Measurements from ENCODE around the gene MAP2. TPM values are rescaled to one million over a fixed set of nuclear protein-coding genes. Genes with fewer than 3 reads are reported as not detected.
A peak's percentile ranks its signal among the peaks of the same experiment; 100 is the strongest.
"Not testable (repeated sequence)": the region's sequence is repeated elsewhere in the genome, so short reads cannot be mapped to it uniquely, and the experiment has no call there.

Gene MAP2
- total and polyA plus RNA-seq, 5 experiments from 2014 or later: 0.26 to 0.47 TPM; not detected in 3

DNA sequence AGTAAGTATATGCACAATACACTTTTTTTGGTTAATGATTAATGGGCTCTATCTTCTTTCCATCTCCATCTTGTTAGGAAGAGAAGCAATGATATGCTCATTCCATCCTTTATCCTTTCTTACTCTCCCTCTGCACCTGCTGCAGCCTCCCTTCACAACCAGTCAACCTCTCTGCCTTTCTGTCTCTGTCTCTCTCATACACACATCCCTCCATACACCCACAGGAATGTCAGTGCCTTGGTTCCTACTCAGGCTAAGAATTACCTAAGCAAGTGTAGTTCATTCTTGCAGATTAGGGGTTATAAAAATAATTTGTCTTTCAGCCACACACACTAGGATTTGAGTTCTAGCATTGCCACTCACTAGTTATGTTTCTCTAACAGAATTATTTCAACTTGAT lies 45.6 kb downstream of the MAP2 start:
- H3K27me3 Mint-ChIP-seq: peaks cover 0 to 13% (median 6%) of the 10 kb centered on the region in 5 donors
- no peak for ATAC-seq
- peaks cover 0 to 7% (median 0%) of the 10 kb centered on the region in 9 donors for H3K9me3 Mint-ChIP-seq
- no peaks in the 10 kb centered on the region for H3K4me1 Mint-ChIP-seq
- H3K27ac Mint-ChIP-seq: no peak overlapping the region
- POLR2A ChIA-PET: no interaction called here
- no peaks in the 10 kb centered on the region for H3K36me3 Mint-ChIP-seq
- DNase-seq: no peak
- H3K4me3 Mint-ChIP-seq: no peak overlapping the region

DNA sequence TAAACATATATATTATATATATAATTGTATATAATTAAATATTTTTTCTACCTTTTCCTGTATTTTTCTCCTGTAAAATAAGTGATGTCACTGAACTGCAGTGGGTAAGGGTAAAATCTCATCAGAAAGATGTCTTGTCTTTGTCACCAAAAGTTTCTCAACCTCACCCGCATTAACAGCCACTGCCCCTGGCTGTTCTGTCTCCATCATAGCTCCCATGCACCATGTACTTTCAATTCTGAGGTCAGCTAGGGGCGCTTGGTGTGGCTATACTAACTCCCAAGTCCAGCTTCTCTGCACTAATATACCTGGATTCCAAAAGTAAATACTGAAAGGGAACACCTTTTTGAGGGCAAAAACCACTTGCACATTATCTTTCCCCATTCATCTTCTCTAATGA lies 46.6 kb downstream of the MAP2 start:
- H3K27me3 Mint-ChIP-seq: peaks cover 0 to 13% (median 6%) of the 10 kb centered on the region in 5 donors
- POLR2A ChIA-PET: no interaction called here
- no peak for DNase-seq
- H3K4me3 Mint-ChIP-seq: no peak overlapping the region
- H3K4me1 Mint-ChIP-seq: no peaks in the 10 kb centered on the region
- no peak for ATAC-seq
- H3K27ac Mint-ChIP-seq: no peak overlapping the region
- H3K36me3 Mint-ChIP-seq: no peaks in the 10 kb centered on the region
- peaks cover 0 to 7% (median 0%) of the 10 kb centered on the region in 9 donors for H3K9me3 Mint-ChIP-seq

DNA sequence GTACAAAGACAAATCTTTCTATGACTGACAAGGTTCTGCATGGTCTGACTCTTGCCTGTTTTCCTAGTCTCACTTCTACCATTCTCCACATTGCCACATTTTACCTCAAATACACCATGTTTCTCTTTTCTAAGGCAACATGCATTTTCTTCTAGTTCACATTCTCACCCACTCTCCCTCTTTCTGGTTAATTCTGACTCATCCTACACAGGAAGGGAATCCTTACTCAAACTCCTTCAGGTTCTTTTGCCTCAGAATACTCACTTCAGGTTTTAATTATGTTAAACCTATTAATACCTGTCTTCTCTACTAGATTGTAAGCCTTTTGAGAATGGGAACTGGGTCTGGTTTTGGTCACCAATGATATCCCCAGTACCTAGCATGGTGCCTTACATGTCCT lies 47.2 kb downstream of the MAP2 start:
- H3K27me3 Mint-ChIP-seq: peaks cover 0 to 13% (median 6%) of the 10 kb centered on the region in 5 donors
- H3K9me3 Mint-ChIP-seq: peaks cover 0 to 7% (median 0%) of the 10 kb centered on the region in 9 donors
- no peaks in the 10 kb centered on the region for H3K4me1 Mint-ChIP-seq
- no peak overlapping the region for H3K27ac Mint-ChIP-seq
- no peak for ATAC-seq
- H3K4me3 Mint-ChIP-seq: no peak overlapping the region
- H3K36me3 Mint-ChIP-seq: no peaks in the 10 kb centered on the region
- POLR2A ChIA-PET: no interaction called here
- no peak for DNase-seq

DNA sequence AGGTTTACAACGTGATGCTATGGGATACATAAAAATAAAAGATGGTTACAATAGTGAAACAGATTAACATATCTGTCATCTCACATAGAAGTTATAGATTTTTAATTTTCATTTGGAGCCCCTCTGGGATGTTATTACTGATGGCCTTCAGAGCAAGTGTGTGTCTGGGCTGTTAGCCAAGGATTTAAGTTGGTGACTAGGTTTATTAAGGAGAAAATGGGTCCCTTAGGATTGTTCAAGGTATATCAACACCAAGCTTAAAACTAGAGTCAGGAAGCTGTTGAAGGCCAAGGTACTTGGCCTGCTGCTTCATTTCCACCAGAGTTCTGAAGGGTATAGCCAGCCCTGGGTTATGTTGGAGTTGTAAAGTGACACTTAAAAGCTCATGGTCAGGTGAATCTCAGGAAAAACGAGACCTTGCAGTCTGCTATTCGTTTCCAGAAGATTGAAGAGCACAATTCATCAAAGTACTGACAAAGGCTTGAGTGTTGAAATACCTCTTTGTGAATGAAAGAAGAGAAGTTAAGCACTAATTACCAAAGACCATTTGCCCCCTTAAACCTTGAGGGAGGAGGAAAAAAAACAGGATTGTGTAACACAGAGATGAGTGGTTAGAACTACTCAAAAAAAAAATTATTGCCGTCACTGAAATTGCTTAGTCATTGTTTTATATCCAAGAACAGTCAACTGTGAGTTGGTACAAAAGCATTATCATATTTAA lies 48.4 kb downstream of the MAP2 start:
- no peak for ATAC-seq
- Mint-ChIP-seq H3K9me3 (peaks cover 0 to 4% (median 0%) of the 10 kb centered on the region in 9 donors), H3K36me3 (no peaks in the 10 kb centered on the region), H3K27ac (no peak overlapping the region), H3K4me1 (no peaks in the 10 kb centered on the region), H3K27me3 (peaks cover 0 to 13% (median 6%) of the 10 kb centered on the region in 5 donors), H3K4me3 (no peak overlapping the region)
- POLR2A ChIA-PET: no interaction called here
- no peak for DNase-seq

DNA sequence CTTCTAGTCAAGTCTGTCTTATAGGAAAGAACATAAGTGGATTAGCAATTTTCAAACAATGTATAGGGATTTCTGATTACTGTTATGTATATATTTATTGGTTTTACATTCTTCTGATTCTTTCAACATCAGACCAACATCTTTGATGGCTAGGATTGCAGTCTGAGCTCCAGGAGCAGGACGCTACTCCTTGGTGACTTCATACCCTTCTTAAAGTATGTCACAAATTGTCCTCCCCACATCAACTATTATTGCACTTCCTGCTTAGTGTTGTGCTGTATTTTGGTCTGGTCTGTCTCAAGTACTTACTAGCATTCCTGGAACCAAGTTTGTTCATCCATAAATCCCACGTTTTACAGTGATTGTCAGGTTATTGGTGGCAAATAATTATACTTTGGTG lies 49.0 kb downstream of the MAP2 start:
- H3K27ac Mint-ChIP-seq: no peak overlapping the region
- H3K4me1 Mint-ChIP-seq: no peaks in the 10 kb centered on the region
- DNase-seq (no peak), ATAC-seq (no peak)
- H3K9me3 Mint-ChIP-seq: peaks cover 0 to 2% (median 0%) of the 10 kb centered on the region in 9 donors
- peaks cover 0 to 2% (median 0%) of the 10 kb centered on the region in 3 donors for H3K36me3 Mint-ChIP-seq
- peaks cover 0 to 13% (median 6%) of the 10 kb centered on the region in 5 donors for H3K27me3 Mint-ChIP-seq
- POLR2A ChIA-PET: no interaction called here
- H3K4me3 Mint-ChIP-seq: no peak overlapping the region

DNA sequence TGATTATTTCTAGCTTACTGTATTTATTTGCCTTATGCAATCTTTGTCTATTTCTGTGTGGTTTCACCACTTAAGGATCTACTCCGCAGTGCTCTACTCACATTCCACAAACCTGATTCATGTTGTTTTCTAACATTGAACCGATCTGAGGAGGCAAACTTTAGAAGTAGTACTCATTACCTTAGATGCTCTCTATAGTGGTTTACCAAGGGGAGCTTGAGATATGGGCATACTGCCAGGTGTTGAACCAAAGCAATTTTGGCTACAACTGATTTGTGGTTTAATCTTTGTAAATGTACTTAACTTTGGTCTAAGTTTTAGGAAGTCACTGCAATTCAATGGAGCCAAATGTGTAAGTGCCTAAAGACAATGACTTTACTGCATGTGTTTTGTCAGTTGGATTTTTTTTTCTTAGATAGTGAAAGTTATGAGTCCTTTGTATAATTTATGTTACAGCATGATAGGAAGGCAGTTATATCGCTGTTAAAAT lies 50.1 kb downstream of the MAP2 start:
- Mint-ChIP-seq H3K9me3 (peaks cover 0 to 2% (median 0%) of the 10 kb centered on the region in 9 donors), H3K27ac (no peak overlapping the region)
- POLR2A ChIA-PET: no interaction called here

DNA sequence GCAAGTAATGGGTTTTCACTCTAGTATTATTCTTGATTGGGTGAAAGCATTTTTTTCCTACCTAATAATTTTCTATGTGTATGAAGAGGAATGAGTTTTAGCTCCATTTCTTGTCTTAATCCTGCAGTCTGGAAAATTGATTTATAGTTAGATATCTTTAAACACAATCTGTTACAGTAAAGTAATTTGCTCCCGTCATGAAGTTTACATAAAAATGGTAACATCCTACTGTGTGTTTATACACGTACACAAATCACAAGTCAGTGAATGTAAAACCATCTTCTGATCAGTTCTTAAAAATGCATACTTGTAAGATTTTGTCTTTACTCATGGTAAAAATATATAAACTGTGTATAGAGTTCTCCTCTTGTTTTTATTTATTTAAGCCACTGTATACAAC lies 51.1 kb downstream of the MAP2 start:
- H3K4me3 Mint-ChIP-seq: no peak overlapping the region
- peaks cover 0 to 11% (median 6%) of the 10 kb centered on the region in 5 donors for H3K27me3 Mint-ChIP-seq
- DNase-seq: no peak
- POLR2A ChIA-PET: no interaction called here
- H3K36me3 Mint-ChIP-seq: peaks cover 0 to 2% (median 0%) of the 10 kb centered on the region in 3 donors
- no peaks in the 10 kb centered on the region for H3K4me1 Mint-ChIP-seq
- peaks cover 0 to 1% (median 0%) of the 10 kb centered on the region in 9 donors for H3K9me3 Mint-ChIP-seq
- no peak for ATAC-seq
- H3K27ac Mint-ChIP-seq: no peak overlapping the region

More for the DNA sequence above, 50.1 kb downstream of the MAP2 start:
- DNase-seq (peak in 2 of 10 donors; percentile 5 to 32), ATAC-seq (no peak)
- H3K4me3 Mint-ChIP-seq: no peak overlapping the region
- H3K4me1 Mint-ChIP-seq: no peaks in the 10 kb centered on the region
- H3K27me3 Mint-ChIP-seq: peaks cover 0 to 13% (median 6%) of the 10 kb centered on the region in 5 donors
- peaks cover 0 to 2% (median 0%) of the 10 kb centered on the region in 3 donors for H3K36me3 Mint-ChIP-seq

DNA sequence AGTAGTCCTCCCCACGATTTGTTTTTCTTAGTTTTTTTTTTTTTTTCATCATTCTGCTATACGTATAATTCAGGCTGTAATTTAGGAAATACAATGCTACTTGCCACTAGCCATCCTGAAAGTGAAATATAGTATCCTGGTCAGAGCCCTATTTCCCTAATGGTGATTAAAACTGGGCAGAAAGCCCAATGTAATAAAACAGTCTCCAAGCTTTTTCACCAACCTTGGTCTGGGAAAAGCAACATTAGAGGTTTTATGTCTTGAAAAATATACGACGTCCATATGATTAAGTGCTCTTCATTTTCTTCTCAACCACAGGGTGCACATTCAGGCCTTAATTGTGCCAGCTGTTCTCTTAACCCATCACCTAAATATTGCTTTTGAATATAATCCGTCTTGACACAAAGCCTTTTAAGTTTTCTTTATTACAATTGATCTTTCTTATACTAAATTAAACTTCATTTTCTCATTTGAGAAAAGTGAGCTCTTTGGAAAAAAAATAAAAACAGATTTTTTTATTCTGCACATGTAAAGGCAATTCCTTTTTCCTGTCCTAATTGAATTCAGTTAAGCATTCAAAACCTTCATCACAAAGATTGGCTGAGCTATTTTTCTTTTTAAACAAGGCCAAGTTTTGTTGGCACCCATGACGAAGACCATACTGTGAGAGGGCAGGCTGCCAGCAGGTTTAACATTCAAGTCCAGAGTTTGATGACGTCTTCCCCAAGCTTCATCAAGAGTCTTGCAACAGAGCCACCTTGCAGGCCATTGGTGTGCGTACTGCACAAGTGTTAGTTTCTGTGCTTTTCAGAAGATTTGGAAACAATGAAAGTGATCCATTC lies 52.7 kb downstream of the MAP2 start:
- DNase-seq: no peak
- H3K27me3 Mint-ChIP-seq: no peaks in the 10 kb centered on the region
- POLR2A ChIA-PET: no interaction called here
- peaks cover 0 to 2% (median 0%) of the 10 kb centered on the region in 3 donors for H3K36me3 Mint-ChIP-seq
- no peaks in the 10 kb centered on the region for H3K4me1 Mint-ChIP-seq
- H3K9me3 Mint-ChIP-seq: peaks cover 0 to 2% (median 0%) of the 10 kb centered on the region in 9 donors
- no peak overlapping the region for H3K27ac Mint-ChIP-seq
- no peak overlapping the region for H3K4me3 Mint-ChIP-seq
- ATAC-seq: no peak

DNA sequence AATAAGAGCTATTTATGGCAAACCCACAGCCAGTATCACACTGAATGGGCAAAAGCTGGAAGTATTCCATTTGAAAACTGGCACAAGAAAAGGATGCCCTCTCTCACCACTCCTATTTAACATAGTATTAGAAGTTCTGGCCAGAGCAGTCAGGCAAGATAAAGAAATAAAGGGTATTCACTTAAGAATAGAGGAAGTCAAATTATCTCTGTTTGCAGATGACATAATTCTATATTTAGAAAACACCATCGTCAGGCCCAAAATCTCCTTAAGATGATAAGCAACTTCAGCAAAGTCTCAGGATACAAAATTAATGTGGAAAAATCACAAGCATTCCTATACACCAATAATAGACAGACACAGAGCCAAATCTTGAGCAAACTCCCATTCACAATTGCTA lies 68.4 kb downstream of the MAP2 start:
- DNase-seq, H3K27ac Mint-ChIP-seq, ATAC-seq, H3K4me3 Mint-ChIP-seq, H3K4me1 Mint-ChIP-seq, POLR2A ChIA-PET: not testable (repeated sequence)
- Mint-ChIP-seq H3K9me3 (peaks cover 0 to 29% (median 19%) of the 10 kb centered on the region in 9 donors), H3K36me3 (peaks cover 0 to 13% (median 0%) of the 10 kb centered on the region in 3 donors), H3K27me3 (peaks cover 0 to 11% (median 0%) of the 10 kb centered on the region in 5 donors)

DNA sequence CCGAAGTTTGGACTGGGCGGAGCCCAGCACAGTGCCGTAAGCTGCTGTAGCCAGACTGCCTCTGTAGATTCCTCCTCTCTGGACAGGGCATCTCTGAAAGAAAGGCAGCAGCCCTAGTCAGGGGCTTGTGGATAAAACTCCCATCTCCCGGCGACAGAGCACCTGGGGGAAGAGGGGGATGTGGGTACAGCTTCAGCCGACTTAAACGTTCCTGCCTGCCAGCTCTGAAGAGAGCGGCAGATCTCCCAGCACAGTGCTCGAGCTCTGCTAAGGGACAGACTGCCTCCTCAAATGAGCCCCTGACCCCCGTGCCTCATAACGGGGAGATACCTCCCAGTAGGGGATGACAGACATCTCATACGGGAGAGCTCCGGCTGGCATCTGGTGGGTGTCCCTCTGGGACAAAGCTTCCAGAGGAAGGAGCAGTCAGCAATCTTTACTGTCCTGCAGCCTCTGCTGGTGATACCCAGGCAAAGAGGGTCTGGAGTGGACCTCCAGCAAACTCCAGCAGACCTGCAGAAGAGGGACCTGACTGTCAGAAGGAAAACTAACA lies 71.3 kb downstream of the MAP2 start:
- POLR2A ChIA-PET, H3K27me3 Mint-ChIP-seq, ATAC-seq, H3K4me1 Mint-ChIP-seq, H3K27ac Mint-ChIP-seq, H3K4me3 Mint-ChIP-seq, DNase-seq: not testable (repeated sequence)
- Mint-ChIP-seq H3K9me3 (peaks cover 0 to 49% (median 23%) of the 10 kb centered on the region in 9 donors), H3K36me3 (peaks cover 0 to 19% (median 0%) of the 10 kb centered on the region in 3 donors)

DNA sequence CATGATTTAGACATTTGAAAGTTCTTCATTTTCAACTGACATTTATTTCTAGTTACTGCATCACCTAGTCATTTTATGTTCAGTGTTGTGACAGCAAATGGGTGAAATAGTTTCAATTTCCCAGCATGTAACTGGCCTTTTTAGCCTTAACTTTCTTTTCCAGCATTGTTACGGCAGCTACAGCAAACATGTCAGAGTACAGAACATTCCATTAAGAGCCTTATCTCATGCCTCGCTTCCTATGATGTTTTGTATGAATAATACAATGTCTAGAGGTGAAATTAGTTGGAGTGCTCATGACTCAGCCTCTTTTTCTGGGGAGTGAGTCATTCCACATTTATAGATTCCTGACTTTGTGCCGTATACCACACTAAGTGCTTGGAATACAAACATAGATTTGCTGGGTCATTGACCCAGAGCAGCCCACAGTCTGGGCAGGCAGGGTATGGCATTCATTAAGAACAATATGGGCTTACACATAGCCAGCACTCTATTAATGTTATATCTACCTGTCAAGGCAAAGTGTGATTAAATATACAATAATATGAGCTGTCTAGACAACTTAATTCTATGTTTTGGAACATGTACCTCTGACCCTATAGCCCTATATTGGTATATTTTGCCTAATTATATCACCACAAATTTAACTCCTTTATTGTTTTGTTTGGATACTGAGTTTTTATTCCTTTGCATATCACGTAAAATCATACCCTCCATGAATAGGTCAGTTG lies 72.2 kb downstream of the MAP2 start:
- DNase-seq (no peak), ATAC-seq (no peak)
- Mint-ChIP-seq H3K36me3 (peaks cover 0 to 10% (median 0%) of the 10 kb centered on the region in 3 donors), H3K4me3 (no peak overlapping the region), H3K4me1 (no peaks in the 10 kb centered on the region), H3K27me3 (peaks cover 0 to 4% (median 0%) of the 10 kb centered on the region in 5 donors), H3K27ac (no peak overlapping the region), H3K9me3 (peaks cover 0 to 40% (median 15%) of the 10 kb centered on the region in 9 donors)
- POLR2A ChIA-PET: no interaction called here

DNA sequence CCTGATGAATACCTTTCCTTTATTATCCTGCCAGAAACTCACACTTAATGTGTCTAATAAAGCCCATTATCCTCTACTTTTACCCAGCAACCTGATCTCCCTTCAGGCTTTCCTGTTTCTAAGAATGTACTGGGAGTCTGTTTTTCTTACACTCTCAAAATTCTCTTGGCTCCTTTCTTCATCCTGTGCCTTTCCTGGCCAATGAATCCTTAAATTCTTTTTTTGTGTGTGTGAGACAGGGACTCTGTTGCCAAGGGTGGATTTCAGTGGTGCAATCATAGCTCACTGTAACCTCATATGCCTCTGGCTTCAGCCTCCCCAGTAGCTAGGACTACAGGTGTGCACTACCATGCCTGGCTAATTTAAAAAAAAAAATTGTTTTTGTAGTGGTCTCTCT lies 72.7 kb downstream of the MAP2 start:
- Mint-ChIP-seq H3K36me3 (peaks cover 0 to 7% (median 0%) of the 10 kb centered on the region in 3 donors), H3K4me1 (no peaks in the 10 kb centered on the region), H3K4me3 (no peak overlapping the region), H3K9me3 (peaks cover 0 to 36% (median 12%) of the 10 kb centered on the region in 9 donors), H3K27ac (no peak overlapping the region), H3K27me3 (no peaks in the 10 kb centered on the region)
- POLR2A ChIA-PET: no interaction called here
- no peak for DNase-seq
- ATAC-seq: no peak
